SIG-M5 treated with dmso at 0.1 percent for 504 hours (cell line): Measurements from ENCODE around the gene CHRNA9.
A peak's percentile ranks its signal among the peaks of the same experiment; 100 is the strongest.
"Not testable (repeated sequence)": the region's sequence is repeated elsewhere in the genome, so short reads cannot be mapped to it uniquely, and the experiment has no call there.

Experiments used
- DNase-seq: peaks from one replicate; lab custom pipeline; 2025; ENCODE audit not compliant: unreplicated experiment; lab: John Stamatoyannopoulos, UW

Gene CHRNA9

DNA sequence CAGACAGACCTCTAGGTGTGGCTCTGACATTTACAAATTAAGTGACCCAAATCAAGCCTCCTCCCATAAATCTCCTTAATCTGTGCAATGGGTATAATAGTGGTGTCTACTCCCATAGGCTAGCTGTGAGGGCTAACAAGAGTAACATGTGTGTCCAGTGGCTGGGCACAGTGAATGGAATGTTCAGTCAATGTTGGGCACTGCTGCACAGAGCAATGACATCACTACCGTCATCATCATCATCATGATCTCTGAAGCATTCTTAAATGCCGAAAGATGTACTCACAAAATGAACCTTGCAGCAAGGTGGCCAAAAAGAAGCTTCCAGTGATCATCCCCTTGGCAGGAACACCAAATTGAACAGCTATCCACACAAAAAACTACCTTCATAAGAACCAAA lies 43.5 kb downstream of the CHRNA9 start:
- DNase-seq: no peak

DNA sequence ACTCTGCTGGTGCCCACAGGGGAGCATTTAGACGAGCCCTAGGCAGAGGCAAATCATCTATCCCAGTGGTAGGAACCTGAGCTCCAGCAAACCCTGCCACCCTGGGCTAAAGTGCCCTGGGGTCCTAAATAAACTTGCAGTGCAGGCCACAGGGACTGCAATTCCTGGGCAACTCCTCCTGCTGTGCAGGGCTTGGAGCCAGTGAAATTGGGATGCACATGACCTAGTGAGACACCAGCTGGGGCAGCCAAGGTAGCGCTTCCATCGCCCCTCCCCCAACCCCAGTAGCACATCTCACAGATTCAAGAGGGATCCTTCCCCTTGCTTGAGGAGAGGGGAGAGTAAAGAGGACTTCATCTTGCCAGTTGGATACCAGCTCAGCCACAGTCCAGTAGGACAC lies 44.1 kb downstream of the CHRNA9 start:
- DNase-seq: no peak

DNA sequence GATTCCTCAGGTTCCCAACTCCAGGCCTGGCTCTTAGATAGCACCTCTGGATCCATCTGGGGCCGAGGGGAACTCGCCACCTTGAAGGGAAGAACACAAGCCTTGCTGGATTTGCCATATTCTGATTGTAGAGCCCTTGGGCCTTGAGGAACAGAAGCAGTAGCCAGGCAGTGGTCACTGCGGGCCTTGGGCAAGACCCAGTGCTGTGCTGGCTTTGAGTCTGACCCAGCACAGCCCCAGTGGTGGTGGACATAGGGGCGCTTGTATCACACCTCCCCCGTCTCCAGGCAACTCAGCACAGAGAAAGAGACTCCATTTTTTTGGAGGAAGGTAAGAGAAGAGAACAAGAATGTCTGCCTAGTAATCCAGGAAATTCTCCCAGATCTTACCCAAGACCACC lies 45.5 kb downstream of the CHRNA9 start:
- no peak for DNase-seq

DNA sequence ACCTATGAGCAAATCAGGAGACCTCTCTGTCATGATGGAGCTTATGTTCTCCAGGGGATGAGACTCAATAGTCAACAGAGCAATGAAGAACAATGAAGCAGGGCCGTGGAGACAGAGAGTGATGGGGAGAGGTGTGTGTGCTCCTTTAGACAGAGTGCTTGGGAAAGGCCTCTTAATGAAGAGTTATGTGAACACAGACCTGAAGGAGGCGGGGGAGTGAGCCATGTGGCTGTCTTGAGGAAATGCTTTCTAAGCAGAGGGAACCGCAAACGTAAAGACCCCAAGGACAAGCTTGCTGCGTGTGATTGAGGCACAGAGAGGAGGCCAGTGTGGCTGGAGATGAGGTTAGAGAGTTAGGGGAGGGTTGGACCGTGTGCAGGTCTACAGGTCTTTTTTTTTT lies 53.1 kb downstream of the CHRNA9 start:
- no peak for DNase-seq

DNA sequence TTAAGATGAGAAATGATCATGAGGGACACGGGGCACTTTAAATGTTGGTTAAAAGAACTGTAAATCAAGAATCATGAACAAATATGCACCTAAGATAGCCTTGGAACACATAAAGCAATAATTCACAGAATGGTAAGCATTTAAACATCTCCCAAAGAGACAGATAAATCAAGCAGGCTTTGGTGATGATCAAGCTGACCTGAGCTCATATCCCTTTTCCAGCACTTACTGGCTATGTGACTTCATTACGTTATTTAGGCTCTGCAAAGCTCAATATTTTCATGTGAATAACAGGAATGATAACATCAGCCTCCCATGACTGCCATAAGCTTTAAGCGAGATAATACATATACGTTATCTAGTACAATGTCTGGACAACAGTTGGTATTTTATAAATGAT lies 54.9 kb downstream of the CHRNA9 start:
- no peak for DNase-seq

DNA sequence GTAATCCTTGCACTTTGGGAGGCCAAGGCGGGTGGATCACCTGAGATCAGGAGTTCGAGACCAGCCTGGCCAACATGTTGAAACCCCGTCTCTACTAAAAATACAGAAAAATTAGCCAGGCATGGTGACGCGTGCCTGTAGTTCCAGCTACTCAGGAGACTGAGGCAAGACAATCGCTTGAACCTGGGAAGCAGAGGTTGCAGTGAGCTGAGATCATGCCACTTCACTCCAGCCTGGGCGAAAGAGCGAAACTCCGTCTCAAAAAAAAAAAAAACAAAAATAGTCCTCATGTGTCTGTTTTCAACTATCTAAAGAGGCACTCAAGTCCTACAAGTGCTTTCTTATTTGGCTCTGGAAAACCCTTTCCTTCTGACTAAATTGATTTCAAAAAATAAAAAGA lies 57.1 kb downstream of the CHRNA9 start:
- DNase-seq: not testable (repeated sequence)

DNA sequence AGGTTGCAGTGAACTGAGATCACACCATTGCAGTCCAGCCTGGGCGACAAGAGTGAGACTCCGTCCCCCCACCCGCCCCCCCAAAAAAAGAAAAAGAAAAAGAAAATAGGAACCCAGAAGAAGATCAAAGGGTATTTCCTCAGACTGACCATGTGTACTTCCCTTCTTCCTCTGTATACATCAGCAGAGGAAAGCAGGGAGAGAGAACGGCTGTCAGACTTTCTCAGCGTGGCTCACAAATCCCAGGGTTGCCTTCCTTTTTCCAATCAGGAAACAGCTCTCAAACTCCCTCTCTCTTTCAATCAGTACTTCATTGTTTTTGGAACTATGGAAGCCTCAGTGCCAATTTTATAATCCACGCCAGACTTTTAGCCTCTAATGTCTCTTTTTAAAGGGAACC lies 59.1 kb downstream of the CHRNA9 start:
- DNase-seq: no peak

DNA sequence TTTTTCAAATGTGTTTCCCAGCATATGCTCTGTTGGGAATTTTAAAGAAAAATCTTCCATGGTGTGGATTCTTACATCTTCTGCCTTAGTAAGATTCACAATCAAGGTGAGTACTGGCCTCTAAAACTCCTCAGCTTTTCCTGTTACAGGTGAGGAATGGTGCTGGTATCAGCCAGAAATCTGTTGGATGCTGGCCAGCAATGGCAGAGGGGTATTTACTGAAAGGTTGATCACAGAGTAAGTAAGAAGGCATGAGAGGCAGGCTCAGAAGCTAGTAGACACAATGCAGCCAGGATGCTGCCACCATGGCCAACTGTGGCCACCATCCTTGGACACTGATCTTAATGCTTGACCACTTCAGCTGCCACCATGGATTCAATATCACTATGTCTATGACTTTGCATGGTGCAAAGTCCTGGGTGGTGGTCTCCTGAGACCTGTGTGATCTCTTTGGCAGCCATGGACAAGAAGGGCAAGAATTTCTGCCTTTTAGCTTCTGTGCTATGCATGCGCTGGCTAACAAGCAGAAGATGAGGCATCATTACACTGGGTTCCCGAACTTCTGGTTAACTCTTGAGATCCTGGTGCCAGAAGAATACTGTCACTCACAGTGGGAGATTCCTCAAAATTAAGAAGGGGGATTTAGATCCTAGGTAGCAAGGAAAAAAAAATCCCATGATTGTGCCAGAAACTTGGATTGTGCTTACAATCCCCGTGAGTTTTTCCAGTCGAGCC lies 60.2 kb downstream of the CHRNA9 start:
- no peak for DNase-seq

DNA sequence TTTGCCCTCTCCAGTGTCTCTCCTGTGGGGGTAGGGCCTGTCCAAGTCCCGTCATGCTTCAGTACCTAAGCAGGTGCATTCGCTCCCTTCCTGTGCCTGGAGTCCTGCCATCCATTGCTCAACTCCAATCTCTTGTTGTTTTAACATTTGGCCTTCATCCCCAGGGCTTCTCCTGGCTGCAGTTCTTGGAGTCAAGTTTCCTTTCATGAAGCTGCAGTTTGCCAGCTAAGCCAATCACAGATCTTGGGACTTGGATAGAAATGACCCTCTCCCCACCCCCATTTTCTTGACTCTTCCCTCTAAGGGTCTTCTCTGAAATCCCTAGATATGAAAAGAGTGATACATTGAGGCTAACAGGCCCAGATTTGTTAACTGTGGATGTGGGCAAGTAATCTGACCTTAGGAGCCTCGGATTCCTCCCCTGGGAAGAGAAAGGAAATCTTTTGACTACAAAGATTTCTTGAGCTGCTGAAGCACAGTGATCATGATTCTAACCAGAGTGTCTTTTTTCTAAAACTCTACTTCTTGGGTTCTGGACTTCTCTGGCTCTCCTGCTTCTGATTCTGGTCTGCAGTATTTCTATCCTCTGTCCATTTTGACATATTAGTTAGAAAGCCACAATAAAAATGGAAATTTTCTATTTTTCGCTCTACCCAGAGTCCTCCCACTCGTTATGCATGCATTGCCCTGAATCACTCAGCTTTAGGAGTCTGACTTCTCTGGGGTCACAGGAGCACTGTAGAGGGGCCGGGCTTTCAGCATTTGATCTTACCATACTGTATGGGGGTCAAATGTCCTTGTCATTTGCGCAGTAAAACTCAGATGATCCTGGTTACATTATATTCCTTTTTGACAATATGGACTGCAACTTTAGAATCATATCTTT lies 61.0 kb downstream of the CHRNA9 start:
- peak; percentile 11 for DNase-seq

DNA sequence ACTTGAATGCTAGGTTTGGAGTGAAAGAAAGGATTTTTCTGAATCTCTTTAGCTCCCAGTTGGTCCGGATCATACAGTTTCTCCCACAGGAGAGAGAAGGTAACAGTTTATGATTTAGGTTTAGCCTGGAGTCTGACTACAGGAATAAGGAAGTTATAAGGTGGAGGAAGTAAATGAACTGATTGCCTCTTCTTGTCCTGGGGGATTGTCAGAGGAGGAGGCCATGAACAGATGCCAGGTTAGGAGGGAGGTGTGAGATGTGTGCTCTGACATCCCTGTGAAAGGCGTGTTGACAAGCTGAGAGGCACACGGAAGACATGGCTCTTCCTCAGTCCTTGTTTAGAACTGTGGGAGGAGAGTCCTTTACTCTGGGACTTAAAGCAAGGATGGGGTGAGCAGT lies 64.4 kb downstream of the CHRNA9 start:
- no peak for DNase-seq

DNA sequence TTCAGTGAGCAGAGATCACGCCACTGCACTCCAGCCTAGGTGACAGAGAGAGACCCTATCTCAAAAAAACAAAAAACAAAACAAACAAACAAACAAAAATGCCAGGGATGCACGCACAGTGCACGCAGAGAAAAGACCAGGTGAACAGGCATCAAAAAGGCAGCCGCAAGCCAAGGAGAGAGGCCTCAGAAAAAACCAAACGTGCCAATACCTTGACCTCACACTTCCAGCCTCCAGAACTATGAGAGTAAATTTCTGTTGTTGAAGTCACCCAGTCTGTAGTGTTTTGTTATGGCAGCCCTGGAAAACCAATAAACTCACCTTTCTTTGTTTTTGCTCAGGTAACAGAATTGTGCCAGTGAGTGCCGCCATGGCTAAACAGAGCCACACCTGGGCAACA lies 66.0 kb downstream of the CHRNA9 start:
- DNase-seq: no peak

DNA sequence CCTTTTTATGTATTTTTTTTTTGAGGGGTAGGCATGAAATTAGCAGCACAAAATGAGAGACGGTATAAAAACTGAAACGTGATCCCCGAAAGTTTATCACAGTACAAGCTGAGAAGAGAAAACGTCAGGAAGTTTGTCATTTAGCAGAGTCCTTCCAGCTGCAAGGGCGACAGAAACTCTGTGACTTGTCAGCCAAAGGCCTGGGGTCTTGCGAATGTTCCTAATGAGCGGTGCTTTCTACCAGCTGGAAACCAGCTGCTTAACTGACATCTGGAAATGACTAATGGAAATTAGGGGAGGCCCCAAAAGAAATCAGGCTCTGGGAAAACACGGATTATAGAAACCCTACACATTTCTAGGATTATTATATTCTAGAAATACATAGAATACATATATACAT lies 66.5 kb downstream of the CHRNA9 start:
- no peak for DNase-seq

DNA sequence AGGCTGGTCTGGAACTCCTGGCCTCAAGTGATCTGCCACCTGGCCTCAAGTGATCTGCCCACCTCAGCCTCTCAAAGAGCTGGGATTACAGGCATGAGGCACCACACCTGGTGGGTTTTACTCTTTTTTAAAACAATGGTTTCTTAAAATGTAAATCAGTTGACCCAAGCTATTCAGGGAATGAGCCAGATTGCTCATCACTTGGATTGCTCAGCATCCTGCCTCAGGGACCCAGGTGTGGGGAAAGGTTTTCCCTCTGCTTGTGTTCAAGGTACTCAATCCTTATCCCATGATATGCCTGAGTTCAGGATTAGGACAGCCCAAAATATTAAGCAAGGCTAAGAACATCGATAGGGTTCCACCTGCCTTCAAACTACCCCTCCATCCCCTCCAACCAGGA lies 67.4 kb downstream of the CHRNA9 start:
- DNase-seq: no peak

DNA sequence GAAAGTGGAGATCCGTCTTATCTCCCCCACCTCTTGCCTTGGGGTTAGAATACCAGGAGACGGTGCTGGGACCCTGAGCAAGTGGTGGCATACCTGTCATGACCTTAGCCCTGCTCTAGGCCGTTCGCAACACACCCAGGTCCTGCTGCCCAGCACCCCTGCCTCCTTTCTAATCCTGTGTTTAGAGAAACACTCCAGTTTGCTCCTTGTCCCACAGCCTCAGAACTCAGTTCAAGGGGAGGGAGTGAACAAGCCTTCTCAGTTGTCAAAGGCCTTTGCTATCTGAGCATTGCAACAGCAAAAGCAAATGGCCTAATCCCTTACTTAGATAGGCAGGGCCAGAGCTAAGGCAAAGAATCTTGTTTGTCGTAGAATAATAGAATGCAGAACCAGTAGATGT lies 67.9 kb downstream of the CHRNA9 start:
- DNase-seq: no peak
